Endothelial cell of umbilical vein (primary cell): ENCODE data around the gene ITGA5. TPM values are rescaled to one million over a fixed set of nuclear protein-coding genes. Genes with fewer than 3 reads are reported as not detected.

Experiments
- BruUV-seq: library from RNA; stranded (reverse); fragments of 400-500 nt; replicated peaks from 2 replicates; lab custom pipeline; 2021; lab: Mats Ljungman, UMichigan
- CTCF ChIA-PET: fragments of 300-600, 350-600 bp; sonication (Branson Sonifier 250); formaldehyde crosslinking; loops from one replicate; lab custom pipeline; 2021; ENCODE audit warnings: antibody characterized with exemption, inconsistent platforms; lab: Charles Lee
- POLR2A ChIA-PET: fragments of 300-600, 350-600 bp; sonication (Branson Sonifier 250); formaldehyde crosslinking; loops from one replicate; lab custom pipeline; 2021; ENCODE audit warnings: antibody characterized with exemption, inconsistent platforms; lab: Charles Lee
- DNase-seq: peaks from one replicate; pipeline ENCODE4 v3.0.0-alpha.2; 2011; ENCODE audit warnings: low read depth, low spot score
- FAIRE-seq: peaks from 2 replicates; lab custom pipeline; 2011; peaks lifted over from hg19 to GRCh38; lab: Jason Lieb, UNC
- H2AFZ ChIP-seq: 2 replicates; pipeline ENCODE4 v1.6.0; 2012; ENCODE audit warnings: low read depth, low read length, control low read depth, inconsistent platforms
- H3K27ac ChIP-seq: 2 replicates; pipeline ENCODE4 v1.5.1; 2011; ENCODE audit warnings: low read depth, mild to moderate bottlenecking, control low read depth, low read length, moderate library complexity; ENCODE audit not compliant: insufficient read depth
- H3K27me3 ChIP-seq, 2 experiments: 2 replicates each; pipeline versions ENCODE4 v1.6.0 to v1.6.1; 2011; ENCODE audit warnings: low read length in 2 of 2, mixed read lengths in 1 of 2; ENCODE audit not compliant: control insufficient read depth in 2 of 2, insufficient read depth in 2 of 2
- H3K36me3 ChIP-seq, 2 experiments: 2 replicates in 1 of 2; 3 replicates in 1 of 2; pipeline ENCODE4 v1.5.1; 2011; ENCODE audit warnings: low read length in 2 of 2, mild to moderate bottlenecking in 1 of 2, moderate library complexity in 1 of 2; ENCODE audit not compliant: control insufficient read depth in 2 of 2, insufficient read depth in 2 of 2; ENCODE audit errors: extremely low read depth in 1 of 2
- H3K4me1 ChIP-seq: 3 replicates; pipeline ENCODE4 v1.5.1; 2011; ENCODE audit warnings: mild to moderate bottlenecking, low read length; ENCODE audit not compliant: control insufficient read depth, insufficient read depth; ENCODE audit errors: extremely low read depth
- H3K4me2 ChIP-seq: 2 replicates; pipeline ENCODE4 v1.6.1; 2011; ENCODE audit warnings: low read length, control low read depth, mixed read lengths; ENCODE audit not compliant: insufficient read depth
- H3K4me3 ChIP-seq, 3 experiments: fragments of 200-600 bp in 1 of 3; sonication (generic), shearing (Covaris generic) in 1 of 3; replicated peaks in 1 of 3; 2 replicates each; pipeline ENCODE4 v1.5.1; 2011 to 2016; ENCODE audit warnings: control low read depth in 3 of 3, low read length in 3 of 3, mild to moderate bottlenecking in 2 of 3, inconsistent platforms in 1 of 3, low read depth in 1 of 3, moderate library complexity in 1 of 3; ENCODE audit not compliant: insufficient read depth in 1 of 3
- H3K79me2 ChIP-seq: 2 replicates; pipeline ENCODE4 v1.6.0; 2012; ENCODE audit warnings: low read length, inconsistent platforms; ENCODE audit not compliant: control insufficient read depth, insufficient read depth
- H3K9ac ChIP-seq: replicated peaks from 2 replicates; pipeline ENCODE3; 2011; ENCODE audit warnings: low read length, control low read depth; ENCODE audit not compliant: insufficient read depth; ENCODE audit errors: extremely low read depth
- H3K9me1 ChIP-seq: replicated peaks from 3 replicates; pipeline ENCODE4 v1.6.0; 2011; ENCODE audit warnings: mild to moderate bottlenecking, low read length; ENCODE audit not compliant: control insufficient read depth, insufficient read depth; ENCODE audit errors: extremely low read depth
- H3K9me3 ChIP-seq: replicated peaks from 2 replicates; pipeline ENCODE4 v1.5.1; 2012; ENCODE audit warnings: low read length, inconsistent platforms; ENCODE audit not compliant: control insufficient read depth, insufficient read depth
- H4K20me1 ChIP-seq: replicated peaks from 2 replicates; pipeline ENCODE3; 2011; ENCODE audit warnings: mild to moderate bottlenecking, low read length; ENCODE audit not compliant: control insufficient read depth, insufficient read depth; ENCODE audit errors: extremely low read depth
- CTCF ChIP-seq, 2 donors: IDR thresholded peaks; 1 replicate in 1 of 2; 2 replicates in 1 of 2; pipeline ENCODE4 v1.5.1; 2011; ENCODE audit warnings: low read length in 2 of 2, mild to moderate bottlenecking in 2 of 2, moderate library complexity in 2 of 2, control low read depth in 1 of 2, inconsistent platforms in 1 of 2, low read depth in 1 of 2; ENCODE audit not compliant: insufficient read depth in 1 of 2; ENCODE audit errors: extremely low read depth in 1 of 2
- EZH2 ChIP-seq: IDR thresholded peaks from 2 replicates; pipeline ENCODE4 v1.6.1; 2012; ENCODE audit warnings: borderline replicate concordance, low read depth, mild to moderate bottlenecking, moderate library complexity, low read length, inconsistent platforms; ENCODE audit not compliant: severe bottlenecking
- FOS ChIP-seq: IDR thresholded peaks from 2 replicates; pipeline ENCODE4 v1.6.1; 2011; ENCODE audit warnings: mild to moderate bottlenecking, low read length, moderate library complexity, borderline replicate concordance; ENCODE audit not compliant: insufficient read depth
- GATA2 ChIP-seq: IDR thresholded peaks from 2 replicates; pipeline ENCODE4 v1.7.0; 2011; ENCODE audit warnings: low read depth, mild to moderate bottlenecking, moderate library complexity, mixed read lengths, low read length; ENCODE audit not compliant: insufficient read length, insufficient read depth
- JUN ChIP-seq: IDR thresholded peaks from 2 replicates; pipeline ENCODE4 v1.6.1; 2011; ENCODE audit warnings: borderline replicate concordance, low read depth; ENCODE audit not compliant: insufficient read length, insufficient read depth
- MYC ChIP-seq: IDR thresholded peaks from one replicate; pipeline ENCODE4 v1.6.1; 2011; ENCODE audit warnings: mild to moderate bottlenecking, low read depth, low read length
- POLR2A ChIP-seq: IDR thresholded peaks from 2 replicates; pipeline ENCODE4 v1.6.1; 2012; ENCODE audit warnings: low read depth, mild to moderate bottlenecking, control low read depth, low read length
- POLR2AphosphoS5 ChIP-seq: IDR thresholded peaks from 2 replicates; pipeline ENCODE4 v1.6.1; 2012; ENCODE audit warnings: low read depth, mild to moderate bottlenecking, control low read depth, low read length, moderate library complexity; ENCODE audit not compliant: insufficient read depth
- dilution Hi-C: fragments of 300-500 bp; cut with MboI; formaldehyde crosslinking; loops from one replicate; pipeline ENCODE4 v1.15.0; 2019; ENCODE audit warnings: low sequenced_read_pairs; ENCODE audit not compliant: extremely low pct_ligation_motif_present
- intact Hi-C: fragments of 100-400 bp; cut with micrococcal nuclease; formaldehyde crosslinking; loops from one replicate; pipeline ENCODE4 v1.10.0; 2022
- polyA plus RNA-seq, 4 experiments: library from polyadenylated mRNA; depleted of rRNA in 3 of 4; stranded (reverse) in 3 of 4; unstranded in 1 of 4; fragments of >200 nt; gene quantifications; 2 replicates each; pipeline versions ENCODE4 v1.2.1 to v1.2.3, GENCODE V29; 2011 to 2012; ENCODE audit warnings: missing spikeins in 1 of 4
- total RNA-seq: library from RNA; stranded (reverse); gene quantifications from 2 replicates; pipeline ENCODE4 v1.2.3, GENCODE V29; 2021
- TF ChIP-seq, protein P1 (sequence below): IDR thresholded peaks from 2 replicates; pipeline ENCODE4 v1.6.1; 2011; ENCODE audit not compliant: insufficient read depth, insufficient read length

The ITGA5 gene
- total and polyA plus RNA-seq, 2 donors (not counting 3 experiments of a cell fraction or from before 2014, with no cell fraction given): 657 to 938 TPM

DNA sequence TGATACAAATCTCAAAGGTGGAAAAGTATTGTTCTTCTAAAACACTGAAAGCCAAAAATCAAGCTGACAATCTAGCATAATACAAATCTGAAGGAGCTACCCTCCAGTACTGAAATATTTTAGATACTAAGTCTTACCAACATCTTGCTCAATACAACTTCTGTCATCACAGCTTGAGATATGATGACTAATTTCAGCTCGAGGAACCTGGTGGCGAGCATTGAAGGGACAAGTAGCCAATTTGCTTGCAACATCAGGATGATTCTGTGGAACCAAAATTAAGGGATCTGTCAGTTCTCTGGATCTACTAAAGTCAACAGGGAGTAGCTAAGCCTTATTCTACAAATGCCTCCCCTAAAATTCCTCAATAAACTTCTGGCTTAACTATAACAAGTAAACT, 44.0 kb upstream of the ITGA5 start:
- intact Hi-C loops (no loop called here), dilution Hi-C loops (no loop called here)
- no peaks in the 10 kb centered on the region for H4K20me1 ChIP-seq
- no peaks in the 10 kb centered on the region for H3K9me1 ChIP-seq
- H2AFZ ChIP-seq: no peak overlapping the region
- H3K36me3 ChIP-seq: no peaks in the 10 kb centered on the region
- peaks cover 13 to 25% of the 10 kb centered on the region in 2 experiments for H3K27me3 ChIP-seq
- no TSS peak for BruUV-seq
- DNase-seq (no peak), FAIRE-seq (no peak)
- CTCF ChIA-PET: interaction anchor here (1.1 to 1.8 kb wide), 2 partner anchors 12 to 24 kb away, joined by 4 to 5 read pairs; no protein-coding TSS in a partner anchor
- TF ChIP-seq, protein P1, sequence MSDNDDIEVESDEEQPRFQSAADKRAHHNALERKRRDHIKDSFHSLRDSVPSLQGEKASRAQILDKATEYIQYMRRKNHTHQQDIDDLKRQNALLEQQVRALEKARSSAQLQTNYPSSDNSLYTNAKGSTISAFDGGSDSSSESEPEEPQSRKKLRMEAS: no peak
- TF ChIP-seq GATA2: no peak
- no peak for TF ChIP-seq POLR2AphosphoS5
- no peak for TF ChIP-seq JUN
- TF ChIP-seq EZH2: no peak
- no peak for TF ChIP-seq MYC
- no peak for TF ChIP-seq FOS
- TF ChIP-seq CTCF (IDR thresholded peaks at IDR 0.05; ENCODE audit: extremely low read depth in 1 of 2, insufficient read depth in 1 of 2, low read depth in 1 of 2, low read length in 2 of 2): no peak
- no peak for TF ChIP-seq POLR2A
- no peaks in the 10 kb centered on the region for H3K9me3 ChIP-seq
- H3K4me1 ChIP-seq: no peaks in the 10 kb centered on the region
- no peak overlapping the region for H3K4me3 ChIP-seq
- POLR2A ChIA-PET: no interaction called here
- no peak overlapping the region for H3K4me2 ChIP-seq
- H3K9ac ChIP-seq: no peak overlapping the region
- no peak overlapping the region for H3K27ac ChIP-seq
- no peaks in the 10 kb centered on the region for H3K79me2 ChIP-seq
